Heart left ventricle (tissue), 16 donors: ENCODE results near the gene TTC3. TPM values are rescaled to one million over a fixed set of nuclear protein-coding genes. Genes with fewer than 3 reads are reported as not detected.

Source experiments
- ATAC-seq, 4 donors: fragments of 200-7000 bp; cut with Tn5 transposase; one replicate each; pipeline ENCODE4 v1.9.1; 2020 to 2022; ENCODE audit warnings: moderate library complexity in 4 of 4, mild to moderate bottlenecking in 3 of 4, moderate number of reproducible peaks in 1 of 4
- DNase-seq, 5 donors: peaks; one replicate each; pipeline ENCODE4 v3.0.0-alpha.2; 2020
- H3K27ac ChIP-seq, 12 donors: fragments of 200-600 bp; sonication (generic) in 4 of 12; one replicate each; pipeline versions ENCODE4 v1.5.0 to v1.8.0; 2016 to 2022; ENCODE audit warnings: mild to moderate bottlenecking in 2 of 12
- H3K27me3 ChIP-seq, 9 donors: fragments of 200-600 bp; sonication (generic) in 2 of 9; one replicate each; pipeline versions ENCODE4 v1.5.1 to v1.8.0; 2016 to 2022; ENCODE audit warnings: mild to moderate bottlenecking in 3 of 9
- H3K36me3 ChIP-seq, 9 donors: fragments of 200-600 bp; sonication (generic) in 2 of 9; one replicate each; pipeline versions ENCODE4 v1.5.0 to v1.8.0; 2018 to 2022; ENCODE audit warnings: mild to moderate bottlenecking in 2 of 9
- H3K4me1 ChIP-seq, 12 donors: fragments of 200-600 bp; sonication (generic) in 4 of 12; one replicate each; pipeline versions ENCODE4 v1.5.0 to v1.8.0; 2016 to 2022; ENCODE audit warnings: mild to moderate bottlenecking in 3 of 12
- H3K4me3 ChIP-seq, 12 donors: fragments of 200-600 bp; sonication (generic) in 4 of 12; one replicate each; pipeline versions ENCODE4 v1.5.0 to v1.8.0; 2017 to 2022; ENCODE audit warnings: mild to moderate bottlenecking in 9 of 12, moderate library complexity in 4 of 12
- H3K9me3 ChIP-seq, 12 donors: fragments of 200-600 bp; sonication (generic) in 4 of 12; one replicate each; pipeline versions ENCODE4 v1.5.0 to v1.8.0; 2016 to 2022; ENCODE audit warnings: mild to moderate bottlenecking in 1 of 12
- POLR2A ChIP-seq, 2 donors: fragments of 450-650 bp; IDR thresholded peaks; one replicate each; pipeline ENCODE4 v1.6.1; 2017; ENCODE audit warnings: antibody characterized with exemption in 2 of 2, mild to moderate bottlenecking in 2 of 2, moderate library complexity in 2 of 2
- WGBS, 4 donors: extraction: QIAGEN DNeasy Blood & Tissue Kit in 2 of 4; methylation state at CpG; one replicate each; pipeline versions ENCODE4 v1.1.5 to v1.1.7; 2013 to 2018; 5-methylcytosine and 5-hydroxymethylcytosine counted together
- intact Hi-C, 10 donors: fragments of 100-400 bp; cut with DNase I; formaldehyde crosslinking; loops; one replicate each; pipeline versions ENCODE4 v1.11.1 to v1.14.2; 2022
- polyA plus RNA-seq, 2 donors: library from polyadenylated mRNA; stranded (reverse); fragments of 200-250 nt; gene quantifications; one replicate each; pipeline ENCODE4 v1.2.3, GENCODE V29; 2013
- total RNA-seq, 9 donors: library from RNA; depleted of rRNA in 2 of 9; stranded (reverse); fragments of >200 nt in 2 of 9; fragmentation: NEBNext Ultra II Directional in 3 of 9; extraction: Animal tissue kit (Norgen Biotek cat#: 25700) in 3 of 9; gene quantifications; one replicate each; pipeline versions ENCODE4 v1.1.0 to v1.2.4, GENCODE V29; 2016 to 2023
- TF ChIP-seq, protein P1 (sequence below), 12 donors: fragments of 200-600 bp; sonication (generic) in 4 of 12; IDR thresholded peaks; one replicate each; pipeline versions ENCODE4 v1.5.0 to v1.8.0; 2018 to 2022; ENCODE audit warnings: antibody characterized with exemption in 12 of 12, mild to moderate bottlenecking in 5 of 12
- donor health status: ischemic (EF 13 %, LVEDD 7.1; RV severe dilation, severe dysfunction).
- donor health status: healthy with polysubstance abuse.
- donor health status: DM: no; HTN: yes; CAD: no.
- donor health status: DM: no; HTN: no; CAD: no.
- donor health status: ischemic (EF 25% LVEDD 6.9; RV normal size, moderate dysfunction).
- donor health status: ischemic (EF 25% LVEDD 5.7; RV mildly dilated, moderate dysfunction).
- donor health status: healthy.
- donor health status: DM: yes; HTN: yes; CAD: no.
- donor health status: ischemic (EF 35%, LVEDD 5.7; RV mildly dilated, moderate dysfunction).
- donor health status: nonischemic (EF 11% LVEDD 7.7; RV severe dilation, severe dysfunction).
- donor health status: DM: yes; HTN: yes; CAD: no.
- donor health status: PGD.
- donor health status: ischemic (EF 29% LVEDD 5.4; RV normal size, mild dysfunction).
- donor health status: nonischemic (EF 23%, LVEDD 6.1; RV moderate dilation, normal function).

TTC3 gene
- total and polyA plus RNA-seq, 11 donors, result 15.2 to 72.1 (median 44.5) TPM

- no peaks in the 10 kb centered on the region for H3K36me3 ChIP-seq
- TF ChIP-seq POLR2A (IDR thresholded peaks at IDR 0.05), result no peak
- TF ChIP-seq, protein P1, sequence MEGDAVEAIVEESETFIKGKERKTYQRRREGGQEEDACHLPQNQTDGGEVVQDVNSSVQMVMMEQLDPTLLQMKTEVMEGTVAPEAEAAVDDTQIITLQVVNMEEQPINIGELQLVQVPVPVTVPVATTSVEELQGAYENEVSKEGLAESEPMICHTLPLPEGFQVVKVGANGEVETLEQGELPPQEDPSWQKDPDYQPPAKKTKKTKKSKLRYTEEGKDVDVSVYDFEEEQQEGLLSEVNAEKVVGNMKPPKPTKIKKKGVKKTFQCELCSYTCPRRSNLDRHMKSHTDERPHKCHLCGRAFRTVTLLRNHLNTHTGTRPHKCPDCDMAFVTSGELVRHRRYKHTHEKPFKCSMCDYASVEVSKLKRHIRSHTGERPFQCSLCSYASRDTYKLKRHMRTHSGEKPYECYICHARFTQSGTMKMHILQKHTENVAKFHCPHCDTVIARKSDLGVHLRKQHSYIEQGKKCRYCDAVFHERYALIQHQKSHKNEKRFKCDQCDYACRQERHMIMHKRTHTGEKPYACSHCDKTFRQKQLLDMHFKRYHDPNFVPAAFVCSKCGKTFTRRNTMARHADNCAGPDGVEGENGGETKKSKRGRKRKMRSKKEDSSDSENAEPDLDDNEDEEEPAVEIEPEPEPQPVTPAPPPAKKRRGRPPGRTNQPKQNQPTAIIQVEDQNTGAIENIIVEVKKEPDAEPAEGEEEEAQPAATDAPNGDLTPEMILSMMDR (IDR thresholded peaks at IDR 0.05), result no peak
- ATAC-seq, result no peak
- intact Hi-C loops, result loop anchor here in 2 of 10 donors (5.0 to 10.0 kb wide), 2 partner anchors 81 to 84 kb away; no protein-coding TSS in a partner anchor
- H3K27me3 ChIP-seq, result no peaks in the 10 kb centered on the region
- WGBS, 4 donors, result 97 to 99% (median 98%) methylated on average over 4 of the region's 4 CpGs
- H3K9me3 ChIP-seq, result peaks cover 0 to 27% (median 0%) of the 10 kb centered on the region in 12 donors
- DNase-seq, result no peak
- H3K4me3 ChIP-seq, result no peak overlapping the region
- H3K27ac ChIP-seq, result no peak overlapping the region
- peaks cover 0 to 28% (median 17%) of the 10 kb centered on the region in 12 donors for H3K4me1 ChIP-seq
Measured at GRCh38 chr21:37076087-37076850, 3.2 kb downstream of the TTC3 start.

- WGBS, 4 donors, result 90 to 100% (median 98%) methylated on average over 1 of the region's 1 CpG
- H3K4me3 ChIP-seq, result no peak overlapping the region
- no peak for DNase-seq
Measured at GRCh38 chr21:37077403-37077802, 4.3 kb downstream of the TTC3 start.

GRCh38 chr21:37079211-37079824, 6.3 kb downstream of the TTC3 start:
- Histone ChIP-seq H3K4me3 (no peak overlapping the region), H3K36me3 (no peaks in the 10 kb centered on the region), H3K27ac (no peak overlapping the region), H3K9me3 (peaks cover 0 to 27% (median 0%) of the 10 kb centered on the region in 12 donors), H3K27me3 (no peaks in the 10 kb centered on the region), H3K4me1 (peaks cover 0 to 36% (median 18%) of the 10 kb centered on the region in 12 donors)
- ATAC-seq, result no peak
- TF ChIP-seq, protein P1 (IDR thresholded peaks at IDR 0.05), result peak in 3 of 12 donors; percentile 11 to 33 (median 15)
- TF ChIP-seq POLR2A (IDR thresholded peaks at IDR 0.05), result no peak
- WGBS, 4 donors, result 65 to 97% (median 79%) methylated on average over 6 of the region's 6 CpGs
- intact Hi-C loops, result loop anchor here in 2 of 10 donors (5.0 to 10.0 kb wide), 2 partner anchors 85 to 87 kb away; no protein-coding TSS in a partner anchor
- no peak for DNase-seq

More at GRCh38 chr21:37077403-37077802, 4.3 kb downstream of the TTC3 start:
- no peak for ATAC-seq
- TF ChIP-seq, protein P1 (IDR thresholded peaks at IDR 0.05), result no peak
- no peak for TF ChIP-seq POLR2A (IDR thresholded peaks at IDR 0.05)
- intact Hi-C loops, result loop anchor here in 2 of 10 donors (5.0 to 10.0 kb wide), 2 partner anchors 83 to 85 kb away; no protein-coding TSS in a partner anchor
- no peak overlapping the region for H3K27ac ChIP-seq
- H3K9me3 ChIP-seq, result peaks cover 0 to 27% (median 0%) of the 10 kb centered on the region in 12 donors
- H3K4me1 ChIP-seq, result peaks cover 0 to 23% (median 11%) of the 10 kb centered on the region in 12 donors
- no peaks in the 10 kb centered on the region for H3K36me3 ChIP-seq
- H3K27me3 ChIP-seq, result no peaks in the 10 kb centered on the region

- 46 to 77% (median 62%) methylated on average over 1 of the region's 1 CpG for WGBS, 4 donors
- H3K27ac ChIP-seq, result no peak overlapping the region
- no peaks in the 10 kb centered on the region for H3K27me3 ChIP-seq
- ATAC-seq, result peak in 3 of 4 donors; percentile 34 to 49 (median 38)
- no peak overlapping the region for H3K4me3 ChIP-seq
- no peak for DNase-seq
- H3K4me1 ChIP-seq, result peaks cover 0 to 29% (median 16%) of the 10 kb centered on the region in 12 donors
- peaks cover 0 to 2% (median under 1%) of the 10 kb centered on the region in 9 donors for H3K36me3 ChIP-seq
- intact Hi-C loops, result no loop called here
- no peak for TF ChIP-seq POLR2A (IDR thresholded peaks at IDR 0.05)
- TF ChIP-seq, protein P1 (IDR thresholded peaks at IDR 0.05), result no peak
- peaks cover 0 to 27% (median 0%) of the 10 kb centered on the region in 12 donors for H3K9me3 ChIP-seq
Measured at GRCh38 chr21:37082375-37082774, 9.3 kb downstream of the TTC3 start.
